Measurements from ENCODE around the gene LHFPL6. TPM values are rescaled to one million over a fixed set of nuclear protein-coding genes. Genes with fewer than 3 reads are reported as not detected.

The LHFPL6 gene
- total RNA-seq, 2 donors from 2014 or later = 0.53 to 2.8 TPM

GRCh38 chr13:39530916-39531315 lies 72.1 kb downstream of the LHFPL6 start:
- no peak overlapping the region for H3K27ac Mint-ChIP-seq
- H3K27me3 Mint-ChIP-seq (ENCODE audit: insufficient read depth) = peaks cover 29% of the 10 kb centered on the region
- H3K36me3 ChIP-seq (ENCODE audit: control insufficient read depth, insufficient read depth, low read length) = no peaks in the 10 kb centered on the region
- WGBS, 2 experiments (ENCODE audit: insufficient coverage in 1 of 2, insufficient read length in 1 of 2) = 87 to 100% methylated on average over 1 to 2 of the region's 3 CpGs
- no peak overlapping the region for H3K4me3 Mint-ChIP-seq
- no peaks in the 10 kb centered on the region for H3K4me1 ChIP-seq (ENCODE audit: control insufficient read depth, insufficient read depth, low read length)
- peaks cover 8% of the 10 kb centered on the region for H3K27me3 ChIP-seq (ENCODE audit: control insufficient read depth, insufficient read depth, low read length, poor library complexity, severe bottlenecking)
- no peaks in the 10 kb centered on the region for H3K9me3 Mint-ChIP-seq
- H3K27ac ChIP-seq (ENCODE audit: low read depth, low read length) = no peak overlapping the region
- H3K4me1 Mint-ChIP-seq = peaks cover 6% of the 10 kb centered on the region
- no peaks in the 10 kb centered on the region for H3K9me3 ChIP-seq (ENCODE audit: control insufficient read depth, low read length)
- DNase-seq = no peak
- no peak overlapping the region for H3K9ac ChIP-seq (ENCODE audit: extremely low read depth, low read length, poor library complexity, severe bottlenecking)
- TF ChIP-seq CTCF (conservative IDR thresholded peaks at IDR 0.05) = no peak
- H3K36me3 Mint-ChIP-seq (ENCODE audit: low read depth) = no peaks in the 10 kb centered on the region
- H3K4me3 ChIP-seq (ENCODE audit: low read length) = no peak overlapping the region

- Histone ChIP-seq H3K9me3 (ENCODE audit: control insufficient read depth, low read length) (no peaks in the 10 kb centered on the region), H3K36me3 (ENCODE audit: control insufficient read depth, insufficient read depth, low read length) (no peaks in the 10 kb centered on the region), H3K4me3 (ENCODE audit: low read length) (no peak overlapping the region), H3K27me3 (ENCODE audit: control insufficient read depth, insufficient read depth, low read length, poor library complexity, severe bottlenecking) (peaks cover 8% of the 10 kb centered on the region), H3K4me1 (ENCODE audit: control insufficient read depth, insufficient read depth, low read length) (no peaks in the 10 kb centered on the region), H3K27ac (ENCODE audit: low read depth, low read length) (no peak overlapping the region), H3K9ac (ENCODE audit: extremely low read depth, low read length, poor library complexity, severe bottlenecking) (no peak overlapping the region)
- DNase-seq = no peak
- H3K4me3 Mint-ChIP-seq = no peak overlapping the region
- H3K27me3 Mint-ChIP-seq (ENCODE audit: insufficient read depth) = peaks cover 29% of the 10 kb centered on the region
- TF ChIP-seq CTCF (conservative IDR thresholded peaks at IDR 0.05) = no peak
- H3K4me1 Mint-ChIP-seq = peaks cover 6% of the 10 kb centered on the region
- 93 to 96% methylated on average over 2 to 3 of the region's 3 CpGs for WGBS, 2 experiments (ENCODE audit: insufficient coverage in 1 of 2, insufficient read length in 1 of 2)
- no peaks in the 10 kb centered on the region for H3K9me3 Mint-ChIP-seq
- H3K36me3 Mint-ChIP-seq (ENCODE audit: low read depth) = no peaks in the 10 kb centered on the region
- no peak overlapping the region for H3K27ac Mint-ChIP-seq
Measured at GRCh38 chr13:39528661-39528980, 74.4 kb downstream of the LHFPL6 start.

- TF ChIP-seq CTCF (conservative IDR thresholded peaks at IDR 0.05) = no peak
- Histone ChIP-seq H3K27ac (ENCODE audit: low read depth, low read length) (no peak overlapping the region), H3K9ac (ENCODE audit: extremely low read depth, low read length, poor library complexity, severe bottlenecking) (no peak overlapping the region), H3K4me3 (ENCODE audit: low read length) (no peak overlapping the region), H3K27me3 (ENCODE audit: control insufficient read depth, insufficient read depth, low read length, poor library complexity, severe bottlenecking) (peaks cover 8% of the 10 kb centered on the region), H3K36me3 (ENCODE audit: control insufficient read depth, insufficient read depth, low read length) (no peaks in the 10 kb centered on the region), H3K4me1 (ENCODE audit: control insufficient read depth, insufficient read depth, low read length) (no peaks in the 10 kb centered on the region), H3K9me3 (ENCODE audit: control insufficient read depth, low read length) (no peaks in the 10 kb centered on the region)
- Mint-ChIP-seq H3K27ac (no peak overlapping the region), H3K27me3 (ENCODE audit: insufficient read depth) (peaks cover 27% of the 10 kb centered on the region), H3K4me3 (no peak overlapping the region), H3K9me3 (no peaks in the 10 kb centered on the region), H3K36me3 (ENCODE audit: low read depth) (no peaks in the 10 kb centered on the region), H3K4me1 (peaks cover 6% of the 10 kb centered on the region)
- no peak for DNase-seq
- WGBS, 2 experiments (ENCODE audit: insufficient coverage in 1 of 2, insufficient read length in 1 of 2) = 95% methylated on average over 3 to 5 of the region's 5 CpGs
Measured at GRCh38 chr13:39527961-39528660, 74.9 kb downstream of the LHFPL6 start.
